Neural crest cell (in vitro differentiated cells): ENCODE data around the gene EME2. TPM values are rescaled to one million over a fixed set of nuclear protein-coding genes. Genes with fewer than 3 reads are reported as not detected.

Source experiments
- DNase-seq: peaks from one replicate; pipeline ENCODE4 v3.0.0; 2021; ENCODE audit warnings: low read depth, mixed read lengths, low spot score
- H3K27ac Mint-ChIP-seq: one replicate; pipeline ENCODE4 v1.8.0; 2021; ENCODE audit warnings: mild to moderate bottlenecking, mixed read lengths; ENCODE audit not compliant: unreplicated experiment
- H3K27me3 Mint-ChIP-seq: 2 replicates; pipeline ENCODE4 v1.8.0; 2021; ENCODE audit warnings: low read depth, mild to moderate bottlenecking, mixed read lengths
- H3K36me3 Mint-ChIP-seq: 2 replicates; pipeline ENCODE4 v1.8.0; 2021; ENCODE audit warnings: low read depth, mild to moderate bottlenecking, mixed read lengths
- H3K4me1 Mint-ChIP-seq: 2 replicates; pipeline ENCODE4 v1.8.0; 2021; ENCODE audit warnings: mixed read lengths
- H3K4me3 Mint-ChIP-seq: one replicate; pipeline ENCODE4 v1.8.0; 2021; ENCODE audit warnings: mild to moderate bottlenecking, mixed read lengths
- H3K9me3 Mint-ChIP-seq: 2 replicates; pipeline ENCODE4 v1.8.0; 2021; ENCODE audit warnings: mixed read lengths
- CTCF ChIP-seq: fragments of 200-600 bp; sonication (generic); conservative IDR thresholded peaks from 2 replicates; pipeline ENCODE4 v1.5.0; 2021; ENCODE audit warnings: antibody characterized with exemption, mild to moderate bottlenecking
- total RNA-seq: library from RNA; stranded (reverse); gene quantifications from 2 replicates; pipeline ENCODE4 v1.2.1, GENCODE V29; 2021

The EME2 gene
- total RNA-seq, 1 donor from 2014 or later = 36.5 TPM

DNA sequence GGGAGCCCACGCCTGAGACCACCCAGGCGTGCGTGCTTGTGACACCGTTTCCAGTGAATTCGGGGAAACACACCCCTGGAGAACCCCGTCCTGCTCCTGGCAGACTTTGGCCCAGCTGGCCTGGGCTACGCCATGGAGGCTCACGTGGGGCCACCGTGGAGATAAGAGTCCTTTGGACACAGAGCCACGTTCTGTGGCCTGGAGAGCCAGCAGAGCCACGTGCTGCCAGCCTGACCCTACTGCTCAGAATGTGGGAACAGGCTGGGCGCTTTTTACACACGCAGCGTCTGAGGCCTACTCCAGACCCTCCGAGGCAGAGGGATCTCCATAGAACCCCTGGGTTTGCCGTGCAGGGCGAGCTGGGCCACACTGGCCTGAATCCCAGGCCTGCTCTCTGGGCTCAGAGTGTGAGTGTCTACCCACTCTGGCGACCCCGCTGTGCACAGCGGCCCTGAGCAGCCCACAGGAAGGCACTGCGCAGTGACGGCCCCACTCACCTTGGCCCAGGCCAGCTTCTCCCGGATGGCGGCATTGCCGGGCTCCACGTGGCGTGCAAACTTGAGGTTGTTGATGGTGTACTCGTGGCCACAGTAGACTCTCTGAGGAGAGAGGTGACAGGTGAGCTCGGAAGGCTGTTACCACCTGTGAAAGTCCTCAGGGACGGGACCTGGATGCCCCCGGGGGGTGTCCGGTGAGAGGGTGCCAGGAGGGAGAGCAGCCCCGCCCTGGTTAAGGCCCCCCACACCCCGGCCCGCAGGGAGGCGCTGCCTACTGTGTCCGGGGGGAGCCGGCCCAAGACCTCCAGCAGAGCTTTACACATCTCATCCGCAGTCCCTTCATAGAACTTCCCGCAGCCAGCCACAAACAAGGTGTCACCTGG, 44.0 kb downstream of the EME2 start:
- Mint-ChIP-seq H3K4me3 (no peak overlapping the region), H3K9me3 (no peaks in the 10 kb centered on the region), H3K27me3 (no peaks in the 10 kb centered on the region), H3K36me3 (no peaks in the 10 kb centered on the region), H3K4me1 (no peaks in the 10 kb centered on the region), H3K27ac (no peak overlapping the region)
- no peak for DNase-seq
- no peak for TF ChIP-seq CTCF

GRCh38 chr16:1817276-1817589, 44.6 kb downstream of the EME2 start:
- Mint-ChIP-seq H3K36me3 (no peaks in the 10 kb centered on the region), H3K27me3 (no peaks in the 10 kb centered on the region)
- no peak for TF ChIP-seq CTCF

GRCh38 chr16:1817716-1818115, 45.1 kb downstream of the EME2 start:
- H3K36me3 Mint-ChIP-seq = no peaks in the 10 kb centered on the region
- H3K4me3 Mint-ChIP-seq = no peak overlapping the region
- no peak for TF ChIP-seq CTCF
- no peaks in the 10 kb centered on the region for H3K9me3 Mint-ChIP-seq
- H3K27me3 Mint-ChIP-seq = no peaks in the 10 kb centered on the region
- no peak overlapping the region for H3K27ac Mint-ChIP-seq
- H3K4me1 Mint-ChIP-seq = no peaks in the 10 kb centered on the region
- DNase-seq = no peak

More at GRCh38 chr16:1817276-1817589, 44.6 kb downstream of the EME2 start:
- H3K4me3 Mint-ChIP-seq = no peak overlapping the region
- H3K9me3 Mint-ChIP-seq = no peaks in the 10 kb centered on the region
- no peak overlapping the region for H3K27ac Mint-ChIP-seq
- DNase-seq = no peak
- no peaks in the 10 kb centered on the region for H3K4me1 Mint-ChIP-seq

DNA sequence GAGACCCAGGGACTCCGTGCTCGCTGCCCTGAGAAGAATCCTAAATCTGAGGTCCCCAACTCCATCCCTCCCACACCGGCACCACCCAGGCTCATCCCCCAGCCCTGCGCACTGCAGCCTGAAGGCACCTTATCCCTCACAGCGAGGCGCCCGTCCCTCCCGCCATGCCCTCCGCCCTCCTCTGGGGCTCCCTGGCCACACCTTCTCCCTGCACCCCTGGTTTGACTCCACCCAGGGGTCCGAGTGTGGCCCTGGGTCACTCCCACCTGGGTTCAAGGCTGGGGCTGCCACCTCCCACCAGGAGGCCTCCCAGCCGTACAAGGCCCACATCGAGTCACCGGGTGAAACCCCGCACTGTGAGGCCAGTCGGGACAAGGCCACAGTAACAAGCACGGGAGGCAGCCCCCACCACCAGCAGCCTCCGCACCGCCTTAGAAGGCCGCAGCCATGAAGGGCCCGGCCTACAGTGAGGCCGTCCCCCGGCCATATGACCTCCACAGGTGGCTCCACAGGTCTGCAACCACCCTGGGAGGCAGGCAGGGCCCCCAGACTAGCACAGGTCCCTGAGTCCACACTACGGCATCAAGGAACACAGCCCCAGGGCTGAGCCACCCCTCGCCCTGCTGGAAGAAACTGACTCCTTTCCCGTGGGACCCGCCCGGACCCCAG, 45.7 kb downstream of the EME2 start:
- DNase-seq = no peak
- H3K4me1 Mint-ChIP-seq = no peaks in the 10 kb centered on the region
- H3K4me3 Mint-ChIP-seq = no peak overlapping the region

More for the DNA sequence above, 45.7 kb downstream of the EME2 start:
- Mint-ChIP-seq H3K36me3 (no peaks in the 10 kb centered on the region), H3K27ac (no peak overlapping the region), H3K27me3 (no peaks in the 10 kb centered on the region), H3K9me3 (no peaks in the 10 kb centered on the region)
- no peak for TF ChIP-seq CTCF
